Stimulated activated naive B cell treated with anti-CD40 and anti-IgM and Interleukin-4, amounts not matched to agents 10 μg/mL and 1 μg/mL and 100 μg/mL, for 72 hours (primary cell): ENCODE measurements around the gene LDLRAD2.

ENCODE experiments used
- ATAC-seq, 2 donors: fragments of 150-1000 bp; cut with Tn5 transposase; replicated peaks; 2 replicates each; pipeline ENCODE4 v1.10.0; 2021; ENCODE audit warnings: moderate library complexity in 1 of 2
- DNase-seq: peaks from one replicate; pipeline ENCODE4 v3.0.0; 2021
- H3K27ac Mint-ChIP-seq: one replicate; pipeline ENCODE4 v1.8.0; 2022; ENCODE audit warnings: mild to moderate bottlenecking, mixed read lengths
- H3K27me3 Mint-ChIP-seq, 2 donors: one replicate each; pipeline ENCODE4 v1.8.0; 2022; ENCODE audit warnings: mixed read lengths in 2 of 2
- H3K36me3 Mint-ChIP-seq, 2 donors: one replicate each; pipeline ENCODE4 v1.8.0; 2022; ENCODE audit warnings: mixed read lengths in 2 of 2, mild to moderate bottlenecking in 1 of 2
- H3K4me1 Mint-ChIP-seq, 2 donors: one replicate each; pipeline ENCODE4 v1.8.0; 2022; ENCODE audit warnings: mixed read lengths in 2 of 2, mild to moderate bottlenecking in 1 of 2
- H3K4me3 Mint-ChIP-seq, 2 donors: one replicate each; pipeline ENCODE4 v1.8.0; 2022; ENCODE audit warnings: mild to moderate bottlenecking in 2 of 2, mixed read lengths in 2 of 2, moderate library complexity in 1 of 2
- H3K9me3 Mint-ChIP-seq, 2 donors: one replicate each; pipeline ENCODE4 v1.8.0; 2022; ENCODE audit warnings: mixed read lengths in 2 of 2, mild to moderate bottlenecking in 1 of 2

Gene LDLRAD2

DNA sequence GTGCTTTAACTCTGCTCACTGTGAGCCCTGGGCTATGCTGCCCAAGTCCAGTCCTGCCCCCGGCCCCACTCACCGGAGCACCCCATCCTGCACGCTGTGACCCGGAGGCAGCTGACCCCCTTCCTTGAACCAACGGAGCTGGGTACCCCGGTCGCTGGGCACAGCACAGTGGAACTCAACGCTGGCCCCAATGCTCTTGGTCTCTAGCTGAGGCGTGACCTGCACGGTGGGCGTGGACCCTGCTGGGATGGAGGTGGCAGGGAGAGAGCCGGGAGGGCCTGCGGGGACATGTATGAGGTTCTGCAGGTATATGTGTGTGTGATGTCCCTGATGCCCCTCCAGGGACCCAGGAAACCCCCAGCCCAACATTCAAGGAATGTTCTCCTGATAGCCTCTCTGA lies 24.7 kb downstream of the LDLRAD2 start:
- DNase-seq (no peak), ATAC-seq (no peak)
- Mint-ChIP-seq H3K4me3 (no peak overlapping the region), H3K27ac (no peak overlapping the region), H3K4me1 (no peaks in the 10 kb centered on the region), H3K27me3 (no peaks in the 10 kb centered on the region), H3K36me3 (peaks cover 20 to 29% of the 10 kb centered on the region in 2 donors), H3K9me3 (peaks cover 19 to 23% of the 10 kb centered on the region in 2 donors)

DNA sequence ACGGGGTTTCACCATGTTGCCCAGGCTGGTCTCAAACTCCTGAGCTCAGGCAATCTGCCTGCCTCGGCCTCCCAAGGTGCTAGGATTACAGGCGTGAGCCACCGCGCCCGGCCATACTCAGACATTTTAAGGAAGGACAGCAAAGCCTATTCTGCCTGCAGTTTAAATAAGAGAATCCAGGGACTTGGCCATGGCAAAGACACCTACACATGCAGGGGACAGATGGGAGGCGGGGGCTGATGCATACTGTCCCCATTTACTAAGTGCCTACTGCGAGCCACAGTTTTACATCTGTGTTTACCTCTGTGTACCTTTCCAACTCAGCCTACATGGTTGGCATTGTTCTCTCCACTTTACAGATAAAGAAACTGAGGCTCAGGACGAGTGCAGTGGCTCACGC lies 25.4 kb downstream of the LDLRAD2 start:
- H3K4me3 Mint-ChIP-seq = no peak overlapping the region
- no peaks in the 10 kb centered on the region for H3K27me3 Mint-ChIP-seq
- peaks cover 20 to 25% of the 10 kb centered on the region in 2 donors for H3K36me3 Mint-ChIP-seq
- no peak overlapping the region for H3K27ac Mint-ChIP-seq
- peaks cover 19 to 23% of the 10 kb centered on the region in 2 donors for H3K9me3 Mint-ChIP-seq
- DNase-seq (no peak), ATAC-seq (no peak)
- no peaks in the 10 kb centered on the region for H3K4me1 Mint-ChIP-seq

DNA sequence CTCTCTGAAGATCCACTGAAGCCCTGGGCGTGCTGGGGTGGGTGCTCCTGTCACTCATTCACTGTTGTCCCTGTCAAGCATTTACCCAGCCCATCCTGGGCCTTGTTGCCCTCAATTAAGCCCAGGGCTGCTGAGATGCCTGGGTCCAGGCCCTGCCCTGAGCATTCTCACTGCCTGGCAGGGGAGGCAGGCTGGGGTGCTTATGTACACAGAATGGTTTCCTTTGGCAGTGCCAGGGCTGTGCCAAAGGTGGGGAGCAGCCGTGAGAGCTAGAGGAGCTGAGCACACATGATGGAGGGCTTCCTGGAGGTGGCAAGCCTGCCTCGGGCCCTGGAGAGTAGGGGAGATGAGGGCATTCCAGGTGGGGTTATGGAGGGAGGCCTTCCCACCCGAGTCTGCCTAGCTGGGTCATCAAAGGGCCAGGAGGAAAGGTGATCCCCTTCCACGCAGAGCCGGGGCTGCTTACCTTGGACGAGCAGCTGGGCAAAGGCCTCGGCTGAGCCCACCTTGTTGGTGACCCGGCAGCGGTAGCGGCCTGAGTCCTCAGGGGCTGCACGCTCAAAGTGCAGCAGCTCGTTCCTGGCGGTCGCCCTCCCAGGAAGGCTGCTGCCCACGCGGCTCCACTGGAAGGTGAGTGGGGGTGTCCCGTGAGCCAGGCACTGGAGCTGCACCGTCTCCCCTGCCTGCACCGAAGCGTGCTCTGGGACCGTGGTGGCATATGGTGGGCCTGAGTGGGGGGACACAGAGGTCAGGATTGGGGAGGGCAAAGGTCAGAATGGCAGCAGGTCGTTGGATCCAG lies 26.5 kb downstream of the LDLRAD2 start:
- peaks cover 15 to 18% of the 10 kb centered on the region in 2 donors for H3K9me3 Mint-ChIP-seq
- H3K27me3 Mint-ChIP-seq = no peaks in the 10 kb centered on the region
- no peak for ATAC-seq
- H3K36me3 Mint-ChIP-seq = peaks cover 16 to 19% of the 10 kb centered on the region in 2 donors
- no peaks in the 10 kb centered on the region for H3K4me1 Mint-ChIP-seq
- no peak overlapping the region for H3K4me3 Mint-ChIP-seq
- H3K27ac Mint-ChIP-seq = no peak overlapping the region
- no peak for DNase-seq

DNA sequence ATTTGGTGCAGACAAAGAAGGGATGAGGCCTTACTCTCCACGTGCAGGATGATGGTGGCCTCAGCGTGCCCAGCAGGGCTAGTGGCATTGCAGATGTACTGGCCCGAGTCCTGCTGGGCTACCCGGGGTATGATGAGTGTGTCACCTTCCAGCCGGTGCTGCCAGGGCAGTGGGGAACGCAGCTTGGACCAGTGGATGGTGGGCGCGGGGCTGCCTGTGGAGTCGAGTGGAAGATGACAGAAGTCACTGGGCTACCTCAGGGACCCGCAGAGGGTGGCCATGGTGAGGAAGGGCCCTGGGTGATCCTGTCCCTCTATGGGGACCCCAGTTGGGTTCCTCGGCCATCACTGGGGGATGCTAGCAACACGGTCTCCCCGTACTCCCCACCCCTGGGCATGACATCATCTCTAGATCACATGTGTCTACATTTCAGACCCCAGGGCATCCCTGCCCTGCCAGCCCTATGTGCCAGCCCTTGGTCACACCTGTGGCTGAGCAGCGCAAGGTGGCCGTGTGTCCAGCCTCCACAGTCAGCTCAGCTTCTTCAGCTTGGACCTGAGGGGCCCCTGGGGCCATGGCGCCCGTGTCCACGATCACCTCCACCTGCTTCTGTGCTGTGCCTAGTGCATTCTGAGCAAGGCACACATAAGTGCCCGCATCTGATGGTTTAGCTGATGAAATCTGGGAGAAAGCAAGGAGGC lies 27.4 kb downstream of the LDLRAD2 start:
- no peak overlapping the region for H3K4me3 Mint-ChIP-seq
- peaks cover 7 to 9% of the 10 kb centered on the region in 2 donors for H3K9me3 Mint-ChIP-seq
- peaks cover 9% of the 10 kb centered on the region in 2 donors for H3K36me3 Mint-ChIP-seq
- no peak for ATAC-seq
- H3K27me3 Mint-ChIP-seq = no peaks in the 10 kb centered on the region
- H3K27ac Mint-ChIP-seq = no peak overlapping the region
- no peak for DNase-seq
- H3K4me1 Mint-ChIP-seq = no peaks in the 10 kb centered on the region

DNA sequence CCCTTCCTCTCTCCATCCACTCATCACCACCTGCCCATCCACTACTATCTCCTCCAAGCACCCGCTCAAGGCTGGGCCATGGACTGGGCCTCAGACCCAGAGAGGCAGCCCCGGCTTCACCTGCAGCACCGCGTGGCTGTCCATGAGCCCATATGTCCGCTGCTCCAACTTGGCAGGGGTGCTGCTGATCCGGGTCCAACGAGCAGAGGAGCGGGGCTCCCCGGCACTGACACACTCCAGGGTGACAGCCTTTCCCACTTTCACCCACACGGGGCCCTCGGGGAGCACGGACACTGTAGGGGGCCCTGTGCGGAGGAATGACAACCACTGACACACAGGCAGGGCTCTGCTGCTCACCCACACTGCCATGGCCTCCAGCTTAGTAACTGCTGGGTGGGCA lies 28.9 kb downstream of the LDLRAD2 start:
- H3K4me1 Mint-ChIP-seq = no peaks in the 10 kb centered on the region
- H3K27ac Mint-ChIP-seq = no peak overlapping the region
- no peaks in the 10 kb centered on the region for H3K36me3 Mint-ChIP-seq
- no peak for DNase-seq
- no peaks in the 10 kb centered on the region for H3K27me3 Mint-ChIP-seq
- H3K4me3 Mint-ChIP-seq = no peak overlapping the region
- H3K9me3 Mint-ChIP-seq = no peaks in the 10 kb centered on the region
- ATAC-seq = no peak

DNA sequence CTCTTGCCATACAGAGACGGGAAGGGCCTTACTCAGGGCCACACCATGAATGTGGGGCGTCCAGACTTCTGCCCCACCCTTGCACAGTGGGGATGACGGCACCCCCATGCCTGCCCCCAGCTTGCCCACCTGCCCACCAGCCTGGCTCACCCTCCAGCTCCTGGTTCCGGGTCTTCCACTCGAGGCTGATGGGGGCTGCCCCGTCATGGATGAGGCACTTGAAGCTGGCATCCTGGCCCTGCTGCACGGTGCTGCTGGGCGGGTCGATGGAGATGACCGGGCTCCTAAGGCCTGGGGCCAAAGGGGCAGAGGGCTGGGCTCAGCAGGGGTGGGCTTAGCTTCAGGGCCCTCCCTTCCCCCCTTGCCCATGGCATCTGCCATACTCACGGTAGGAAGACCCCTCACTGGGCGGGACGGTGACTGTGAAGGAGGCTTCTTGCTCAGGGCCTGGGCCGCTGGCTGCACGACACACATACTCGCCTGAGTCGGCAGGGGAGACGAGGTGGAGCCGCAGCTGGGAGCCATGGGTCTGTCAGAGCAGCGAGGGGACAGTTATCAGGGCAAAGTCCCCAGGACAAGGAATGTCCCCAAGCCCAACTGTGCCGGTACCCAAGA lies 29.9 kb downstream of the LDLRAD2 start:
- ATAC-seq (no peak), DNase-seq (no peak)
- H3K9me3 Mint-ChIP-seq = no peaks in the 10 kb centered on the region
- H3K4me1 Mint-ChIP-seq = no peaks in the 10 kb centered on the region
- H3K27ac Mint-ChIP-seq = no peak overlapping the region
- no peak overlapping the region for H3K4me3 Mint-ChIP-seq
- no peaks in the 10 kb centered on the region for H3K27me3 Mint-ChIP-seq
- no peaks in the 10 kb centered on the region for H3K36me3 Mint-ChIP-seq

DNA sequence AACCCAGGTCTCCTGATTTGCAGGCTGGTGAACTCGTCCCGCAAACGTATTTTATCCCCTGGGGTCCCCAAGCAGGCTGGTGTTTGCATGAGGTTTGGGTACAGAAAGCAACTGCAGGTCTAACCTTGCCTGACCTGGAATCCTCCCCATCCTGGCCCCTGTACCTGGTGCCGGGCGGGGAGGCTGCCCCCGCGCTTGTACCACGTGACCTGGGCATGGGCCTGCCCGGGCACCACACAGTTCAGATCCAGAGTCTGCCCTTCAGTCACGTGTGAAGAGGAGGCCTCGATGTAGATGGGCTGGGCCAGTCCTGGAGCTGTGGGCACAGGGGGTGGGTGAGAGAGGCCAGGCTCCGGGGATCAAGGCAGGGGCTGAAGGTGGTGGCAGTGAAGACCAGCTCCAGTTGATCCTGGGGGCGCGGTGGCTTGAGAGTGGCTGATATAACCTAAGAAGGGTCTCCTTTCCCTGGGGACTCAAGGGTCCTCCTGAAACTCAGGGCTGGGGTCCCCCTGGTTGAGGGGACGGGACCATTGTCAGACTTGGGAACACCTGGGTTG lies 30.6 kb downstream of the LDLRAD2 start:
- Mint-ChIP-seq H3K27me3 (no peaks in the 10 kb centered on the region), H3K27ac (no peak overlapping the region), H3K4me3 (no peak overlapping the region), H3K9me3 (no peaks in the 10 kb centered on the region), H3K4me1 (no peaks in the 10 kb centered on the region), H3K36me3 (no peaks in the 10 kb centered on the region)
- DNase-seq (no peak), ATAC-seq (no peak)

DNA sequence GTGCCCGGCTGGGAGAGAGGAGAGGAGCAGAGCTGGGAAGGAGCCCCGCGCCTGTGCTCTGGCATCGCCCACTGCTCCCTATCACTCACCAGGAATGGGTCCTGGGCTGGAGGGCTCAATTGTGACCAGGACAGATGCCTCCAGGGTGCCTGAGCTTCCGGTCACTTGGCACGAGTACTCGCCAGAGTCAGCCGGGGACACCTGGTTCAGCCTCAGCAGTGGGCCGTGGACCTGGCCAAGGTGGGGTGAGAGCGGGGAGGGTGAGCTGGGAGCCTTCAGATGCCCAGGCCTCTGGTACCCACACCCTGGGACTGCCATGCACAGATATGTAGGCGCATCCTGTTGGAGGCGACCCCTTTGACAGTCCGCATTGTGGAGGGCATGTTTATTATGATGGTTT lies 31.1 kb downstream of the LDLRAD2 start:
- H3K27ac Mint-ChIP-seq = no peak overlapping the region
- H3K4me1 Mint-ChIP-seq = no peaks in the 10 kb centered on the region
- no peak for ATAC-seq
- no peaks in the 10 kb centered on the region for H3K36me3 Mint-ChIP-seq
- H3K4me3 Mint-ChIP-seq = no peak overlapping the region
- H3K9me3 Mint-ChIP-seq = no peaks in the 10 kb centered on the region
- no peak for DNase-seq
- no peaks in the 10 kb centered on the region for H3K27me3 Mint-ChIP-seq

DNA sequence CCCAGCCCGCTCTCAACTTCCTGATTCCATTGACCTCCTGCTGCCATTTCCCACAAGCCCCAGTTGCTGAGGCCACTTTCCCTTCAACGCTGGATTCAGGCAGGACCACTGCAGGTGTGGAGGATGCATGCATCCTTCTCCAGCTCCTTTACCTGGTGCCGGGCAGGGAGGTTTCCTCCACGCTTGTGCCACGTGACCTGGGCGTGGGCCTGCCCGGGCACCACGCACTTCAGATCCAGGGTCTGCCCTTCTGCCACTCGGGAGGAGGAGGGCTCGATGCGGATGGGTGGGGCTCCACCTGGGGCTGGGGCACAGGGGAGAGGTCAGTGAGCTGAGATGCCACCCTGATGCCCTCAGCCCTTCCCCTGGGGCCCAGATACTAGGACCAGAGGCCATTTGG lies 31.9 kb downstream of the LDLRAD2 start:
- no peaks in the 10 kb centered on the region for H3K36me3 Mint-ChIP-seq
- no peak overlapping the region for H3K4me3 Mint-ChIP-seq
- no peaks in the 10 kb centered on the region for H3K9me3 Mint-ChIP-seq
- no peak for ATAC-seq
- no peaks in the 10 kb centered on the region for H3K4me1 Mint-ChIP-seq
- H3K27me3 Mint-ChIP-seq = no peaks in the 10 kb centered on the region
- no peak overlapping the region for H3K27ac Mint-ChIP-seq
- no peak for DNase-seq

DNA sequence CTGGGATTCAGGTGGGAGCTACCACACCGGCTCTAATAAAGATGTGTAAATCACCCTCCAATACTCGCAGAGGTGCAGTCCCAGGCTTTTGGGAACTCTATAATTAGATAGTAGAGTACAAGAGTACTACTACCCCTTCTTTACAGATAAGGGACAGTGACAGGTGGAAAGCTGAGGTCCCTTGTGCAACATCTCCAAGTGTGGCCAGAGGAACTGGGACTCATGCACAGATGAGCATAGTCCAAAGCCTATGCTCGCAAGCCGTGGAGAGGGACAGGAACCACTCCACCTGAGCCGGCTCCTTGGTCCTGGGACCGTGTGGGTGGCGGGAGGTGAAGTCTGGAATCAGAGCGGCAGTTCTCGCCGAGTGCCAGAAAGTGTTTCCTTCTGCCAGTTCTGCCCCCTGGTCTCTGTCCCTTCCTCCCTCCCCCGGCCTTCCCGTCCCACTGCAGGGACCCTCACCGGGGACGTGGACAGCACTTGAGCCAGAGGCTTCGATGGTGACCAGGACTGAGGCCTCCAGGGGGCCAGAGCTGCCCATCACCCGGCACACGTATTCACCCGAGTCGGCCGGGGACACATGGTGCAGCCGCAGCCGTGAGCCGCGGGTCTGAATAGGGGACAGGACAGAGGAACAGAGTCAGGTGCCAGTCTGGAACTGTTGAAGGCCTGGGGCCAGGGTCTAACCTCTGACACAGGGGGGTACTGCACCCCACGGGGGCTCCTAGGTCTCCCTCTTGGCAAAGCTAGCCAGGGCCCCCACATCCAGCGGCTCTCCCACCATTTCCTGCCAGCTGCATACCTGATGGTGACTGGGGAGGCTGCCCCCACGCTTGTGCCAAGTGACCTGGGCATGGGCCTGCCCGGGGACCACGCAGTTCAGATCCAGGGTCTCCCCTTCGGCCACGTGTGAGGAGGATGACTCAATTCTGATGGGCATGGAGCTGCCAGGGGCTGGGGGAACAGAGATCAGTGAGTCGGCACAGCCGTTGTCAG lies 33.9 kb downstream of the LDLRAD2 start:
- Mint-ChIP-seq H3K27me3 (no peaks in the 10 kb centered on the region), H3K4me1 (no peaks in the 10 kb centered on the region), H3K36me3 (no peaks in the 10 kb centered on the region), H3K4me3 (no peak overlapping the region), H3K9me3 (no peaks in the 10 kb centered on the region), H3K27ac (no peak overlapping the region)
- DNase-seq (no peak), ATAC-seq (no peak)

DNA sequence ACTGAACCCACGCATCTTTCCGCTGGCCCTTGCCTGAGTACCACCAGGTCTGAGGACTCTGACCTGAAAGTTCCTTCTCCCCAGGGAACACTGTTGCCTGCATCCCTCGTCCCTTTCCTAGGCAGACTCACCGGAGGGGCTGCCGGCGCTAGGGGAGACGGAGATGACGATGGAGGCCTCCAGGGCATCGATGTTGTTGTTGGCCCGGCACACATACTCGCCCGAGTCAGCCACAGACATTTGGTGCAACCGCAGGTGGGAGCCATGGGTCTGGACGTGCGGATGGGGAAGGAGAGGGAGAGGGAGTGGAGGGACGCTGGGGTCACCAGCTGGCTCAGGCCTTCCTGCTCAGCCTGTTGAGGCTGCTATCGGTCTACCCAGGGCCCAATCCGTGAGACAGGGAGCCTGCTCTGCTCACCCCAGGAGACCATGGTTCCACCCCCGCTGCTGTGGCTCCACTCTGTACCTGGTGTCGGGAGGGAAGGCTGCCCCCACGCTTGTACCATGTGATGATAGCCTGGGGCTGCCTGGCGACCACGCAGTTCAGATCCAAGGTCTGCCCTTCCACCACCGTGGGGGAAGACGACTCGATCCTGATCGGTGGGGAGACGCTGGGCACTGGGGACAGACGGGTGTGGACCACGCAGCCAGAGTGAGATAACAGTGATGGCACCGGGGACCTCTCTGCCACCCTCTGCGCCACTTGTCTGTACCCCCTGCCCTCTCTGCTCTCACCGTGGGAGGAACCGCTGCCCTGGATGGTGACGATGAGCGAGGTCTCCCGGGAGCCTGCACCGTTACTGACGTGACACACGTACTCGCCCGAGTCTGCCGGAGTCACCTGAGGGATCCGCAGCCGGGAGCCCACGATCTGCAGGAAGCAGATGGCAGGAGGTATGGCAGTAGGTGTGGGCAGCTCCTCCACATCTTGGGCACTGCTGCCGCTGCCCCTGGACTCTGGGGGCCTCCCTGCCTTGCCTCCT lies 35.4 kb downstream of the LDLRAD2 start:
- Mint-ChIP-seq H3K27ac (no peak overlapping the region), H3K4me1 (peaks cover 5 to 7% of the 10 kb centered on the region in 2 donors), H3K36me3 (peaks cover 0 to 4% of the 10 kb centered on the region in 2 donors), H3K4me3 (no peak overlapping the region), H3K9me3 (no peaks in the 10 kb centered on the region), H3K27me3 (no peaks in the 10 kb centered on the region)
- no peak for DNase-seq
- no peak for ATAC-seq

DNA sequence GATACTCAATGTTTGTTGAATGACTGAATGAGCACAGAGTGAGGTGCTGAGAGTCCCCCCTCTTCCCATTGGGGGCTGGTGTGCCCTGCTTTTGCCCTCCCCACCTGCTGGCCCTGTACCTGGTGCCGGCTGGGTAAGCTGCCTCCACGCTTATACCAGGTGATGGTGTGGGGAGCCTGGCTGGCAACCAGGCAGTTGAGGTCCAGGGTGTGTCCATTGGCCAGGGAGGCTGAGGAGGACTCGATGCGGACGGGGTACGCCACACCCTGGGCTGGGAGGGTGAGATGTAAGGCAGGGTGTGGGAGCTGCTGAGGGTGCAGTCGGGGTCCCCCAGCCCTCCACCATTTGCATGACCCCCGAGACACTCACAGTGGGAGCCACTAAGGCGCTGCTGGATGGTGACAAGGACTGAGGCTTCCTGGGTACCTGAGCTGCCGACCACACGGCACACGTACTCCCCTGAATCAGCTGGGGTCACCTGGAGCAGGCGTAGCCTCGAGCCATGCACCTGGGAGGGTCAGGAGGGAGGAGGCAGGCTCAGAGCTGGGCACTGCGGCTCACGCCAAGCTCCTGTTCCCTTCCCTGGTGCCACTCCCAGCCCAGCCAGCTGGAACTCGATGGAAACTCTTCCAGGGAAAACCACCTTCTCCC lies 36.6 kb downstream of the LDLRAD2 start:
- H3K9me3 Mint-ChIP-seq = no peaks in the 10 kb centered on the region
- no peaks in the 10 kb centered on the region for H3K27me3 Mint-ChIP-seq
- H3K27ac Mint-ChIP-seq = no peak overlapping the region
- DNase-seq = no peak
- no peak overlapping the region for H3K4me3 Mint-ChIP-seq
- H3K4me1 Mint-ChIP-seq = peaks cover 8 to 13% of the 10 kb centered on the region in 2 donors
- peaks cover 0 to 4% of the 10 kb centered on the region in 2 donors for H3K36me3 Mint-ChIP-seq
- no peak for ATAC-seq
